ENCODE measurements around the gene TRPM5.

- TF ChIP-seq EZH2 (IDR thresholded peaks at IDR 0.05; ENCODE audit: insufficient read depth, low read length) (no peak), CTCF (IDR thresholded peaks at IDR 0.05; ENCODE audit: insufficient read depth, low read depth, low read length) (no peak)
These were observed 7.7 kb downstream of the TRPM5 start for GRCh38 chr11:2436521-2437031.

Data from astrocyte (in vitro differentiated cells and primary cell).